ENCODE measurements around the gene NHSL1. TPM values are rescaled to one million over a fixed set of nuclear protein-coding genes. Genes with fewer than 3 reads are reported as not detected.
A peak's percentile ranks its signal among the peaks of the same experiment; 100 is the strongest.

The NHSL1 gene
- total RNA-seq, 1 donor, result 6.9 TPM

DNA sequence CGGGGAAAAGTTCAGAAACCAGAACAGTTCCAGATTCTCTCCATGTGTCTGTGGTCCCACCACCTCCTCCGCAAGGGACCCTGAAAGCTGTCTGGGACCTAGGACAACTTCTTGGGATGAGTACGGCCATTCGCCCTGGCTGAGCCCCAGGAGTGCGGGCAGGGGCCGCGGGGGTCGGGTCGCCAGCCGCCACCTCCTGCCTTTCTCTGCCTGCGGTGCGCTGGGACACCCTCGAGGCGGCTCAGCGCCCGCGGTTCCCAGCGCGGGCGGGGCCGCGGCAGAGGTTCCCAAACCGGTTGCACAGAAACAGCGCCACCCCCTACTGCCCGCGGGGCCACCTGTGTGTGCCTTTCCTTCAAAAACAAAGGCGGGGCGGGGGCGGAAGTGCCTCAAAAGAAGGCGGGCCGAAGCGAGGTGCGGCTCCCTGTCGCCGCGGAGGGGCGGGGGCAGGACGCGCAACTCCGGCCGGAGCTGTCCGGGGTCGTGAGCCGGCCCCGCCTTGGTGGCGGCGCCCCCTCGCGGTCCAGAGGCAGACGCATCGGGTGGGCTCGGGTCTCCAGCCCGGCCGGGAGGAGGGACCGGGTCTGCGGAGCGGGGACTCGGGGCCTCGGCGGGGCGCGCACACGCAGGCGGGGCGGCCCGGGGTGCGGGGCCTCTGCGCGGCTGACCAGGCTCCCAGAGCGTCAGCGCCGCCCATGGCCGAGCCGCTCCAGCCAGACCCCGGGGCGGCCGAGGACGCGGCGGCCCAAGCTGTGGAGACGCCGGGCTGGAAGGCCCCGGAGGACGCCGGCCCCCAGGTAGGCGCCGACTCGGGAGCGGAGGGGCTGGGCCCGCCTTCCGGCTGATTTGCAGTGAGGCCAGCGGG lies 95.3 kb downstream of the NHSL1 start, which contains the start of gene HEBP2:
TSS of gene HEBP2 (plus strand) at position 423 of the 865 bp plus-strand sequence. CDS start at position 696, 273 bp downstream.
- H3K4me2 ChIP-seq (ENCODE audit: insufficient read depth, low read length), result peak within 1 kb of the TSS; percentile 84
- H3K36me3 ChIP-seq (ENCODE audit: insufficient read depth, low read length), result peaks cover 27% of the 10 kb centered on the region
- H3K27ac ChIP-seq (ENCODE audit: low read depth, low read length), result peak within 1 kb of the TSS; percentile 33
- H3K79me2 ChIP-seq (ENCODE audit: insufficient read depth, low read length), result no peaks in the 10 kb centered on the region
- DNase-seq (ENCODE audit: insufficient read length, low spot score, missing footprints), result peak; percentile 97
- peaks cover 8% of the 10 kb centered on the region for H3K4me1 ChIP-seq (ENCODE audit: insufficient read depth, low read length)
- H2AFZ ChIP-seq (ENCODE audit: low read length), result peak within 1 kb of the TSS; percentile 94
- peaks cover 2% of the 10 kb centered on the region for H4K20me1 ChIP-seq (ENCODE audit: insufficient read depth, low read length)
- peak within 1 kb of the TSS; percentile 91 for H3K4me3 ChIP-seq (ENCODE audit: insufficient read depth, low read length)
- H3K27me3 ChIP-seq (ENCODE audit: insufficient read depth, low read length), result no peaks in the 10 kb centered on the region
- TF ChIP-seq, protein P1, sequence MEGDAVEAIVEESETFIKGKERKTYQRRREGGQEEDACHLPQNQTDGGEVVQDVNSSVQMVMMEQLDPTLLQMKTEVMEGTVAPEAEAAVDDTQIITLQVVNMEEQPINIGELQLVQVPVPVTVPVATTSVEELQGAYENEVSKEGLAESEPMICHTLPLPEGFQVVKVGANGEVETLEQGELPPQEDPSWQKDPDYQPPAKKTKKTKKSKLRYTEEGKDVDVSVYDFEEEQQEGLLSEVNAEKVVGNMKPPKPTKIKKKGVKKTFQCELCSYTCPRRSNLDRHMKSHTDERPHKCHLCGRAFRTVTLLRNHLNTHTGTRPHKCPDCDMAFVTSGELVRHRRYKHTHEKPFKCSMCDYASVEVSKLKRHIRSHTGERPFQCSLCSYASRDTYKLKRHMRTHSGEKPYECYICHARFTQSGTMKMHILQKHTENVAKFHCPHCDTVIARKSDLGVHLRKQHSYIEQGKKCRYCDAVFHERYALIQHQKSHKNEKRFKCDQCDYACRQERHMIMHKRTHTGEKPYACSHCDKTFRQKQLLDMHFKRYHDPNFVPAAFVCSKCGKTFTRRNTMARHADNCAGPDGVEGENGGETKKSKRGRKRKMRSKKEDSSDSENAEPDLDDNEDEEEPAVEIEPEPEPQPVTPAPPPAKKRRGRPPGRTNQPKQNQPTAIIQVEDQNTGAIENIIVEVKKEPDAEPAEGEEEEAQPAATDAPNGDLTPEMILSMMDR (IDR thresholded peaks at IDR 0.05; ENCODE audit: extremely low read depth, low read depth, low read length), result peak; percentile 10
- H3K9me3 ChIP-seq (ENCODE audit: low read depth, low read length), result no peaks in the 10 kb centered on the region

DNA sequence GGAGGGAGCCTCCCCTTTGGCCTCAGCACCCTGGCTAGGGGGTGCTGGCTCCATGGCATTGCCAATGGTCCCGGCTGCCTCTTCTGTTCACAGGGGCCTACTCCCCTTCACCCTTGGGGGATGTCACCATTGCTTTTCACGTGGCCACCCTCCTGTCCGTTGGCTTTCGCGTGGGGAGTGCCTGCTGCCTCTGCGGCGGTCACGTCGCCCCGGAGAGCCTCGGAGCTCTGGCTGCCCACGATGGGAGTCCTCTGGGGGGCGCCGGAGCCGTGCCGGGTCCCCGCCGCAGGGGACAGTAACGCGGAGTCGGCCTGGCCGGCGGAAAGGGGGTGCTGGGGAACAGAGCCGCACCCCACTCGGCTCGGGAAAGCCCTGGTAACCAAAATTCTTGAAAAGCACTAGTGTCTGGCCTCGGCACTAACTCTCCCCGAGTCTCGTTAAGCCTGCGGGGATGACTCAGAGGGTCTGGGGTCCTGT lies 95.9 kb downstream of the NHSL1 start:
- peak; percentile 84 for DNase-seq (ENCODE audit: insufficient read length, low spot score, missing footprints)
- TF ChIP-seq, protein P1 (IDR thresholded peaks at IDR 0.05; ENCODE audit: extremely low read depth, low read depth, low read length), result no peak
- Histone ChIP-seq H3K27me3 (ENCODE audit: insufficient read depth, low read length) (no peaks in the 10 kb centered on the region), H3K79me2 (ENCODE audit: insufficient read depth, low read length) (no peaks in the 10 kb centered on the region), H3K4me2 (ENCODE audit: insufficient read depth, low read length) (peak overlapping the region; percentile 84), H3K4me1 (ENCODE audit: insufficient read depth, low read length) (peaks cover 8% of the 10 kb centered on the region), H3K36me3 (ENCODE audit: insufficient read depth, low read length) (peaks cover 23% of the 10 kb centered on the region), H3K4me3 (ENCODE audit: insufficient read depth, low read length) (peak overlapping the region; percentile 91), H4K20me1 (ENCODE audit: insufficient read depth, low read length) (peaks cover 2% of the 10 kb centered on the region), H3K27ac (ENCODE audit: low read depth, low read length) (no peak overlapping the region), H2AFZ (ENCODE audit: low read length) (peak overlapping the region; percentile 88), H3K9me3 (ENCODE audit: low read depth, low read length) (no peaks in the 10 kb centered on the region)

DNA sequence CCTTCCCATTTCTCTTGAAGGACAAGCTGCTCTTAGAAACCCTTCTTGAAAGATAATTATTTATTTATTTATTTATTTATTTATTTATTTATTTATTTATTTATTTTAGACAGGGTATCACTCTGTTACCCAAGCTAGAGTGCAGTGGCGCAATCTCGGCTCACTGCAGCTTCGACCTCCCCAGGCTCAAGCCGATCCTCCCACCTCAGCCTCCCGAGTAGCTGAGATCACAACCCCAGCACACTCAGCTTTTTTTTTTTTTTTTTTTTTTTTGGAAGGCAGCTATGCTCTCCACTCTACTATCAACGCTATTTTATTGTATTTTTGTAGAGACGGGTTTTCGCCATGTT lies 96.5 kb downstream of the NHSL1 start:
- TF ChIP-seq, protein P1 (IDR thresholded peaks at IDR 0.05; ENCODE audit: extremely low read depth, low read depth, low read length), result no peak
- peak overlapping the region; percentile 88 for H2AFZ ChIP-seq (ENCODE audit: low read length)
- H4K20me1 ChIP-seq (ENCODE audit: insufficient read depth, low read length), result peaks cover 2% of the 10 kb centered on the region
- H3K9me3 ChIP-seq (ENCODE audit: low read depth, low read length), result no peaks in the 10 kb centered on the region
- H3K4me1 ChIP-seq (ENCODE audit: insufficient read depth, low read length), result peaks cover 8% of the 10 kb centered on the region
- no peak for DNase-seq (ENCODE audit: insufficient read length, low spot score, missing footprints)
- peaks cover 18% of the 10 kb centered on the region for H3K36me3 ChIP-seq (ENCODE audit: insufficient read depth, low read length)
- peak overlapping the region; percentile 84 for H3K4me2 ChIP-seq (ENCODE audit: insufficient read depth, low read length)
- no peaks in the 10 kb centered on the region for H3K27me3 ChIP-seq (ENCODE audit: insufficient read depth, low read length)
- no peak overlapping the region for H3K27ac ChIP-seq (ENCODE audit: low read depth, low read length)
- H3K4me3 ChIP-seq (ENCODE audit: insufficient read depth, low read length), result peak overlapping the region; percentile 91
- H3K79me2 ChIP-seq (ENCODE audit: insufficient read depth, low read length), result no peaks in the 10 kb centered on the region

All from osteoblast (primary cell).